Measurements from ENCODE around the gene AKT3.
A peak's percentile ranks its signal among the peaks of the same experiment; 100 is the strongest.
"Not testable (repeated sequence)": the region's sequence is repeated elsewhere in the genome, so short reads cannot be mapped to it uniquely, and the experiment has no call there.

AKT3 gene

DNA sequence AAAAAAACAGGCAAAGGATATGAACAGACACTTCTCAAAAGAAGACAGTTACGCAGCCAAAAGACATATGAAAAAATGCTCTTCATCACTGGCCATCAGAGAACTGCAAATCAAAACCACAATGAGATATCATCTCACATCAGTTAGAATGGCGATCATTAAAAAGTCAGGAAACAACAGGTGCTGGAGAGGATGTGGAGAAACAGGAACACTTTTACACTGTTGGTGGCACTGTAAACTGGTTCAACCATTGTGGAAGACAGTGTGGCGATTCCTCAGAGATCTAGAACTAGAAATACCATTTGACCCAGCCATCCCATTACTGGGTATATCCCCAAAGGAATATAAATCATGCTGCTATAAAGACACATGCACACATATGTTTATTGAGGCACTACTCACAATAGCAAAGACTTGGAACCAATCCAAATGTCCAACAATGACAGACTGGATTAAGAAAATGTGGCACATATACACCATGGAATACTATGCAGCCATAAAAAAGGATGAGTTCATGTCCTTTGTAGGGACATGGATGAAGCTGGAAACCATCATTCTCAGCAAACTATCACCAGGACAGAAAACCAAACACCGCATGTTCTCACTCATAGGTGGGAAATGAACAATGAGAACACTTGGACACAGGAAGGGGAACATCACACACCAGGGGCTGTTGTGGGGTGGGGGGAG, 77.5 kb downstream of the AKT3 start:
- DNase-seq = not testable (repeated sequence)

DNA sequence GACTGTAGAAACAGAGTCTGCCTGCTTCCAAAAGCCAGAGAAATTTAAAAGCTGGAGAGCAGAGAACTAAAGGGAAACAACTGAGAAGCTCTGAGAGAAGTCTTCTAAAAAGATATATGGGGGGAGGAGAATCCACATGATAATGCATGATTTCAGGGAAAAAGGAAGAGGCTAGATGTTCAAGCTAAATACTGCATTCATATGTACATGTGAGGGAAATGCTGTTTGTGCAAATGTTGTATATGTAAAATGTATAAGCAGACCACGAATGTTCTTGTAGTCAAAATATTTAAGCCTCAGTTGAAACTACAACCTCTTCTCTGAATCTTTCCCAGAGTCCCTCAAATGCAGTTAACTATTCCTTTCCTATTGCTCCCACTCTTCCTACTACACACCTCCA, 79.2 kb downstream of the AKT3 start:
- DNase-seq = no peak

GRCh38 chr1:243765676-243766075, 84.4 kb downstream of the AKT3 start:
- no peak for DNase-seq

- no peak for DNase-seq
Measured at GRCh38 chr1:243763806-243764205, 86.2 kb downstream of the AKT3 start.

- DNase-seq = no peak
Measured at GRCh38 chr1:243758647-243759046, 91.4 kb downstream of the AKT3 start.

- DNase-seq = no peak
Measured at GRCh38 chr1:243756529-243756928, 93.5 kb downstream of the AKT3 start.

GRCh38 chr1:243754348-243754747, 95.7 kb downstream of the AKT3 start:
- DNase-seq = no peak

GRCh38 chr1:243751506-243751905, 98.5 kb downstream of the AKT3 start:
- DNase-seq = no peak

DNA sequence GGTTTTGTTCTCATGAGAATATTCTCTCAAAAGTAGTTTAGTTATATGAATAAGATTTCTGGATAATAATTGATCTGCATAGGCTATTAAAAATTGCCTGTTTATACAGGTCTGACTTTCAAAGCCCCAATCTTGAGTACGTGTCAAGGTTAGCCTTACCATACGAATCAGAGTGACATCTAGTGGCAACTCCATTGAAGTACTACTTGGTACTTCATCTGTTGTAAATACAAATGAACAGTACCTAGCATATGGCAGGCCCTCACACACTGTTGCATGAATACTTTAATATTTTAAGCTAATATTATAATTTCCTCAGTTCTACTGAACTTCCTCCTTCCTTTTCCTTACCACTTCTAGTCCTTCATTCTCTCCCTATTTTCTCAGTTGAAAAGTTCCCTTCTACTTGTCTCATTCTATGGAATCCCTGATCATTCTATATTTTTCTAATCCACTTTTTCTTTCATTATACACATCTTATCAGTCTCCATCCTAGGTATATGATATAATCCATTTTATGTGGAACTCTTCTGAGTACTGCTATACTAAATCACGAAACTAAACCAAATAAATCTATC, 101.2 kb downstream of the AKT3 start:
- DNase-seq = peak; percentile 24

GRCh38 chr1:243748227-243748626, 101.8 kb downstream of the AKT3 start:
- no peak for DNase-seq

DNA sequence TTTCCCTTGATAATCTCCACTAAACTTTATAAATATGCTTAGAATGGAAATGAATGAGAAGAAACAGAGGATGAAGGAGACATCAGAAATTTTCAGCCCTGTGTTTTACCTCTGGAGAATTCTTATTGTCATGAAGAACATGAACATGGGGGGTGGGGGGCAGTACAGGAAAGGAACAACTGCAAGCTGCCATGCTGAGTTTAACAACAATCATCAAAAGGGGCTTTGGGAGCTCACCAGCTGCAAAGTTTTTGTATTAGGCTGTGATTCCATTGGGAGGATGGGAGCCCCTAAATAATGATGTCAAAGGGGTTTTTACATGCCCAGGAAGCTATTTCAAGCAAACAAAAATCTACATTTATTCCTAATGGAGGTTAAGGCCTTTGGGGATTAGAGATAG, 103.3 kb downstream of the AKT3 start:
- DNase-seq = no peak

DNA sequence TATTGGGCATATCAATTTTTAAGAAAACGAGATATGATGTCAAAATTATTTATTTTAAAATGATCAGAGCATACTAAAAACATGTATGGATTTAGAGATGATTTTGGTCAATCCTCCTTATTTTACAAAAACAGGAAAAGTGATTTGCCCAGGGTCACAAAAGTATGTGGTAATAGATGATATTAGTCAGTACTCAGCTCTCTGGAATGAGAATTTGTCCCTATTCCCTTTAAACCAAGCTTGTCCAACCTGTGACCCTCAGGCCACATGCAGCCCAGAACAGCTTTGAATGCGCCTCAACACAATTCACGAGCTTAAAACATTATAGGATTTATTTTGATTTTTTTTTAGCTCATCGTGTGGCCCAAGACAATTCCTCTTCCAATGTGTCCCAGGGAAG, 104.7 kb downstream of the AKT3 start:
- no peak for DNase-seq

DNA sequence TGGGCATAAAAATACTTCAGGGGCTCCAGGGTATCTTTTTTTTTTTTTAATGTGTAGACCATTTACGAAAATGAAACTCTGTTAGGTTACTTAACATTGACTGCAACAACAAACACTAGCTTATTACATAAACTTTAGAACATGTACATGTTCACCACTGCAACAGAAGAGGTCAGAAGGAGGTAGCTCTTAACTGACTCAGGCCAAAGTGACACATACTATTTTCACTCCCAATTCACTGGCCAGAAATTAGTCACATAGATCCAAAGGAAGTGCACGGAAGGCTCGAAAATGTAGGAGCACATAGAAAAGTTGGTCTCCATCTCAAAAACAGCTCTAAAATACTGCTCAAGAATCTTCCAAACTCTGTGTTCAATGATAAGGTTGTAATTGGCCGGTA, 107.2 kb downstream of the AKT3 start:
- no peak for DNase-seq

GRCh38 chr1:243740255-243740999, 109.6 kb downstream of the AKT3 start:
- no peak for DNase-seq

DNA sequence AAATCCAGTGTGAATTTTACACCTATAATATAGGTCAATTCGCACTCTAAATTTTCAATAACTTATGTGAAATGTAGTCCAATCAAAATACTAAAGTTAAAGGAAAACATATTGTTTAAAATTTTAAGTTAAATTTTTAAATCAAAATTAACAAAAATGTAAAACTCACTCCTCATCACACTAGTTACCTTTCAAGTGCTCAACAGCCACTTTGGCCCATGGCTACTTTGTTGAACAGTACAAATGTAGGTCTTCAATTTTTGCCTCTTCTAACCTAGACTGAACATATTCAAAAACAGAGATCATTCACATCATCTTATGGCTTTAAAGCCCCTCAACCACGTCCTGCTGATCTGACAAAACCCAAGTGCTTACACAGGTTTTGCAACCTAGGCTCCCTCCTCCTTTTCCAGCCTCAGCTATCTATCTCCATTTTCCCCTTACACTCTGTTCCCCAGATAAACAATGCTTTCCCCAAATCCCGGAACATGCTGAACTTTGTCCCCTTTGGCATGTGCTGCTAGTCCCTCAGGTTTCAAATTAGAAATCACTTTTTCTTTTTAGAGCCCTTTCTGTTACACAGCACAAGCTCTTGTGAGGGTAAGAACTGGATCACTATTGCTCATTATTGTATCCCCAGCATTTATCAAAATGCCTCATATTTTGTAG, 110.6 kb downstream of the AKT3 start:
- DNase-seq = no peak

- no peak for DNase-seq
Measured at GRCh38 chr1:243738020-243738419, 112.0 kb downstream of the AKT3 start.

DNA sequence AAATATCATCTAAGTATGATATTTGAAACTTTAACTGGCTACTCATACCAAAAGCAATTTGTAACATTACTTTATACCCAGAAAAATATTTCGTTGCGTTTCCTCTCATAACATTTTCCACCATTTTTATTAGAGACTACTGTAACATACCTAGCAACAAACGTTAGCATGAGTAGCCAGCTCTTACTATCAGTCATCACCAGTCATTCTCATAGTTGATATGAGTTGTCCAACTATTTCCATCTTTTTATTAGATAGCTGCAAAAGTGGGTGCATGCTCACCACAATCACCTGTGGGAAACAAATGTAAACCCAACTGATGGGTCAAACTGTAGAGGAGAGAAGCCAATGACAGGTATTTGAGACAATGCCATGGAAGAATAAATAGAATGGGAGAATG, 114.6 kb downstream of the AKT3 start:
- DNase-seq = no peak

DNA sequence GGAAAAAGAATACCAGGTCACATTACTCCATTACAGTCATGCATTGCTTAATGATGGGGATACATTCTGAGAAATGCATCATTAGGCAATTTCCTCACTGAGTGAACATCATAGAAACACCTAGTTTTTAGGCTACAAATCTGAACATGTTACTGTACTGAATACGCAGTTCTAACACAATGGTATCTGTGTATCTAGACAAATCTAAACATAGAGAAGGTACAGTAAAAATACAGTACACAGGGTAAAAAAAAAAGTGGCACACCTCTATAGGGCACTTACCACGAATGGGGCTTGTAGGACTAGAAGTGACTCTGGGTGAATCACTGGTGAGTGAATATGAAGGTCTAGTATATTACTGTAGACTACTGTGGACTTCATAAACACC, 115.7 kb downstream of the AKT3 start:
- DNase-seq = no peak

- DNase-seq = no peak
Measured at GRCh38 chr1:243733670-243734307, 116.3 kb downstream of the AKT3 start.

- no peak for DNase-seq
Measured at GRCh38 chr1:243732637-243733036, 117.4 kb downstream of the AKT3 start.

- no peak for DNase-seq
Measured at GRCh38 chr1:243731974-243732625, 117.9 kb downstream of the AKT3 start.

DNA sequence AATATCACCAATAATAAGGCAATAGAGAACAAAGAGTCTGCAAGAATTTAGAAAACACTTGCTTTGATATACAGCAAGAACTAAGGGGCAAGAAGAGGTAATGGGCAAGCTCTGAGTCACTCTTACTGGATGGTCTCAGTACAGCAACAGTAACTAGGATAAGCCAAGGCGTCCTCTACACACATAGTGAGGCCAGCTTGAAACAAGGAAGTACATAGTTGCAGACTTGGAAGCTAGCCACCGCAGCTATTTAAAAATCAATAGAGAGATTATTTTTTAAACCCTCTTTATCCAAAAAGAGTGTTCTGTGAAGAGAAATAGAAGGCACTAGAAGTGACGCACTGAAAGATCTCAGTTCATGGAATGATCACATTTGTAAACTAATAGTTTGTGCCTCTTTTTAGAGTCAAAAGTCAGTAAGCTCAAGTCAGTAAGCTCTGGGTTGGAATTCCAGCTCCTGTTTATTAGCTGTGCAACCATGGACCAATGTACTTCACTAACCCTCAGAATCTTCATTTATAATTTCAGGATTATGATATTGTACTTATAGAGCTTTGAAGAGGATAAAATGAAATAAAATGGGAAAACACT, 118.6 kb downstream of the AKT3 start:
- no peak for DNase-seq
